NK-92 treated with Interleukin-12 subunit alpha and Interleukin-12 subunit beta, amount 100 ng/mL, for 24 hours (cell line): ENCODE measurements around the gene PKMYT1.
"Not testable (repeated sequence)": the region's sequence is repeated elsewhere in the genome, so short reads cannot be mapped to it uniquely, and the experiment has no call there.

Experiments
- DNase-seq: peaks from one replicate; lab custom pipeline; 2025; lab: John Stamatoyannopoulos, UW

Gene PKMYT1

DNA sequence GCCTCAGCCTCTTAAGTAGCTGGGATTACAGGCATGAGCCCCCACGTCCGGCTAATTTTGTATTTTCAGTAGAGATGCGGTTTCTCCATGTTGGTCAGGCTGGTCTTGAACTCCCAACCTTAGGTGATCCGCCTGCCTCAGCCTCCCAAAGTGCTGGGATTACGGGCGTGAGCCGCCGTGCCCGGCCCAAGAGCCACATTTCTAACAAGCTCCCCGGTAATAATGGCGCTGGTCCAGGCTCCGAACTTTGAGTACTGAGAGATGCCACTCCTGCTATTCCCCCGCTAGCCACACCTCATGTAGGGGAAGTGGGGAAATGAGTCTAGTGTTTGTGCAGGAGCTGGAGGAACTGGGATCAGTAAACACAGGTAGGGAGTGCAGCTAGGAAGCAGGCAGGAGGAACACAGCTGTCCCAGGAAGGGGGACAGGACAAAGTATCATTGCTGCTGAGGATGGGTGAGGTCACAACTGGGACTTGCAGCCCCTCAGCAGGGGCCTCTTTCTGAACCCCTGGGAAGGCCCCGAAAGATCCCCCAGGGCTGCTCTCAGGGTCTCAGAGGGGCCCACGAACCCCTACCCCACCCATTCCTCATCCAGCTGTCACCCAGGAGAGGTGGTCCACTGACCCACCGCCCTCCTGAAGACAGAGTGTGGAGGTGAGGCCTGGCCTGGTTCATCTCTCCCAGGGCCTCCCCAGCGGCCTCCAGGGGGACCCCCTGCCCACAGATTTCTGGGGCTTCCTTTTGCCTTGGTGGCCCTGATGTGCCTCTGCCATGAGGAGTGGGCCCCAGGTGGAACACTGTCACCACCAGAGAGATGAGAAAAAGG lies 19.8 kb downstream of the PKMYT1 start:
- no peak for DNase-seq

DNA sequence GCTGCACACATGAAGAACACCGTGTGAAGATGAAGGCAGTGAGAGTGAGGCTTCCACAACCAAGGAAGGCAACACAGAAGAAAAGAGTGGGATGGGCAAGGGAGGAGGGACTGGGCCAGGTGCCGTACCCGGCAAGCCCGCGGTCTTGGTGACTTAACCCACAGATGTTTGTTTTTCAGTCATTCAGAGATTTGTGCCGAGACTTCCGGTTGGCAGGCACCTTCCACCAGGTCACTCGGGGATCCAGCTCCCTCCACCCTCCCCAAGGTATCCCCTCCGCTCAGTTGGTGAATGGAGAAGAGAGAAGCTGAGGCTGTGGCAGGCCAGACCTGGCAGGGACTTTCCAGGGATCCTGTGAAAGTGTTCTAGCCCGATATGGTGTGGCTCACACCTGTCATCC lies 21.0 kb downstream of the PKMYT1 start:
- DNase-seq = no peak

DNA sequence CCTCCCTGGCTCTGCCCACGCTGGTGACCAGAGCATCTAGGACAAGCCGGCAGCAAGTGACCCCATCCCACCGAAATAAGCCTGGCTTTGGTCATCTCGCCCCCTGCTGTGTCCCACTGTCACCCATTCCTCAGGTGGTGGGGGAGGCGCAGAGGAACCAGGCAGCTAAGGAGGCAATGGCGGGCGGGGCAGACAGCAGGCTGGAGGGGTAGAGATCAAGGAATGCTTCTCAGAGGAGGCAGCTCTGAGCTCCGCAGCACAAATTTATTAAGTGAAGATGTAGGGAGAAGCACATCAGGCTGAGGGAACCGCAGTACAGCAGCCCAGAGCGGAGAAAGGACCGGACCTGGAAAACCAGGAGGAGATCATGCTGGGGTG lies 23.7 kb downstream of the PKMYT1 start:
- no peak for DNase-seq

DNA sequence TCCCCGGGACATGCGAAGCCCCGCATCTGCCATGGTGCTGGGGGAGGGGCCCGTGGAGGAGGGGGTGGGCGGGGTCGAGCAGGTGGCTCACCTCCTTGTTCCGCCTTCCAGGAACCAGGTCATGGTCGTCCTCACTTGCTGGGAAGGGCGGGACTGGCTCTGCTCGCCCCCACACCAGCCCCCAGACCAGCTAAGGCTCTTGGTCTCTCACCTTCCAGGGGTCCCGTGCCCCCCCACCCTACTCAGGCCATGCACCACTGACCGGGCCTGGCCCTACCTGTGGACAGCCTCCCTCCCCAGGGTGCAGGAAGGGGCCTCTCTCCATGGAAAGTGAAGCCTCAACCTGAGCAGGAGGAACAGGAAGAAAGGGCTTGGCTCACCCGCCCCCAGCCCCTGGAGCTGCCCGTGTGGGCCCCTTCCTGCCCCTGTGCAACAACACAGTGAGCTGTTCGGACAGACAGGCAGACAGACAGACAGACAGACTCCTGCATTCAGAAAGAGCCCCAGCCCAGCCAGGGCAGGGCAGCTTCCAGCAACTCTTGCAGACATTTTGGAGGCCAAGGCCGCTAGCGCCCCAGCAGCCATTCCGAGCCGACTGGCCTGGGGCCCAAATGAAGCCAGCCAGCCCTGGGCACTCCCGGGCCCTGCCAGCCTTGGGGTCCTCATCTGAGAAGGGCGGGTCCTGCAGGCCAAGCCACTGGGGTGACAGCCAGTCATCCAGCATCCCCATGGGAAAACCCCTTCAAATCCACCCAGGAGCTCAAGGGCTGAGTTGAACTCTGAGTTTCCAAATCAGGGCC lies 24.3 kb downstream of the PKMYT1 start:
- no peak for DNase-seq

DNA sequence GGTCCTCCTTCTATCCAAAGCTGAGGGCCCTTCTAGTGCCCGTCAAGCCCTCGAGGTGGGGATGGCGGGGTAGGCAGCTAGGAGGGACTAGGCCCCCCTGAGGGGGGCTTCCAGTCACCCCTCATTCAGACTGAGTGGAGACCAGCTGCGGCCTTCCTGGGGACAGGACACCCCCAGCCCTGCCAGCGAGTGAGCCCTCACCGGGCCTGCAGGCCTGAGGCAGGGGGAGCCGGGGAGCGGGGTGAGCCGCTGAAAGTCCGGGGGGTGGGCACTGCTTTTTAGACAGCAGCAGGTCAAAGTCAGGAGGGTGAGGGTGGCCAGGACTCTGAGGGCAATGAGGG lies 24.8 kb downstream of the PKMYT1 start:
- DNase-seq = no peak

DNA sequence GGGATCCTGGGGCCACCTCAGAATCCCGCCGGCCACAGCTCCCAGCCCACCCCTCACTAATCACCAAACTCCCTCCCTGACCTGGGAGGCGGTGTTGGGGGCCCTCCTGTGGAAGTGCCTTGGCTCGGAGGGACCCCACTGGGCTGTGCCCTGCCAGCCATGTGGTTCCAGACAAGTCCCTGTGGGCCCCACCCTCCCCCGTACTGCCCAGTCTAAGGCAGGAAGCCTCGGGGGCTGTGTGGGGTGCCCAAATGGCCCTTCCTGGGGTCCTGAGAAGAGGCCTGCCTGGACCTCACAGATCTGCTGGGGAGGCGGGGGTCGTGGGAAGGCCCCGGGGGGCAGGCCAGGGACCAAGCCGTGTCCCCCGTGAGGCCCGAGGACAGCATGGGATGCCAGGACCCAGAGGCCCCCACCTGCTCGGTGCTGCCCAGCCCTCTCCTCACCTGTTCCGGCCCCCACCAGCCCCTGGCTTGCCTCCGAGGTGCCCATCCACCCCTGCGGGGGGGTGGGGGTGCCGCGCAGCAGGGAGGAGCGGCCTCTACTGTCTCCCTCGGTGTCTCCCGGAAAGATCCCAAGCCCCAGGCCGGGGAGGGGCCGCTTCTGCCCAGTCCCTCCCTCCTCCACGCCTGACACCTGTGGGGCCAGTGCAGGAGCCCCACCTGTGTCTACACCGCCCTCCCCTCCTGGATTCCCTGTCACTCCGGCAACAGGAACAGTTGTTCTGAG lies 25.4 kb downstream of the PKMYT1 start:
- DNase-seq = no peak

DNA sequence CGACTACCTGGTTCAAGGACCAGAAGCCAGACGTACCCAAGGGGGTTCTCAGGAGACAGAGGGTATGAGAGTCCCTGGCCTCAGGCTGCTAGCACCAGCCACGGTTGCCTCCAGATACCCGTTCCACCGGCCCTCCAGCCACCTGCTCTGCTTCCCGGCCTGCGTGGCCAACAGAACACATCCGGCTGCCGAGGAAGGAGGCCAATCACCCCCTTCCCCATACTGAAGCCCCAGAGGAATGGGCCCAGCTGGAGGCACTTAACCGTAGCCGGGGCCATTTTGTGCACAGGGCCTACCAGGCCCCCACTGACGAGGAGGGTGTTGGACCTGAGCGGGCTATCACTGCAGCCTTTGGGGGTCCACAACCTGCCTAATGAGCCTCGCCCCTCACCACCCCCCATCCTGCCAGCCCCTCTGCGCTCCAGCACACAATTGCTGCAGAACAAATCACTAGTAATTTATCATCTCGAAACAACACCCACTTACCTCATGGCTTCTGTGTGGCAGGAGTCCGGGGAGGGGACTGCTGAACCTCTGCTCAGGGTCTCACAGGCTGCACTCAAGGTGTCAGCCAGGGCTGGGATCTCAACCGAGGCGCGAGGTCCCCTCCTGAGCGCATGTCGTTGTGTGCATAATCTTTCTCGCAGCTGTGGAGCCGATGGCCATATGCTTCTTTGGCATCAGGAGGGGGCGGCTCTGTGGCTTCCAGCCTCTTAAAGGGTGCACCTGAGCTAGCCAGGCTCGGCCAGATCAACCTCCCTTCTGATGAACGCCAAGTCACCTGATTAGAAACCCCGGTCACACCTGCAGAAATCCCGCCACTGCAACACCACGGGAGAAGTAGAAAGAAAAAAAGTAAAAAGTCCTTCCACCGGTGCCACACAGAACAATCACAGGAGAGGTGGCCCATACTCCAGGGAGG lies 26.3 kb downstream of the PKMYT1 start:
- no peak for DNase-seq

DNA sequence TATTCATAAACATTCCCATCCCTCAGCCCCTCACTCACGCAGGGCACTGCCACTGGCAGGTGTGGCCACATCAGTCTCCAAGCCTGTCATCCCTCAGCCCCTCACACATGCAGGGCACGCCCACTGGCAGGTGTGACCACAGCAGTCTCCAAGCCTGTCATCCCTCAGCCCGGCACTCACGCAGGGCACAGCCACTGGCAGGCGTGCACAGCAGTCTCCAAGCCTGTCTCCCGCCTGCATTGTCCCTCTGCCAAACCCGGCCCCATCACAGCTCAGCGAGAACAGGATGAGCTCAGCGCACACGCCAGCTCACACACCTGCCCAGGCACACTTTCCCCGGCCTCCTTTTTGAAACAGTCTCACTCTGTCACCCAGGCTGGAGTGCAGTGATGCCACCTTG lies 27.6 kb downstream of the PKMYT1 start:
- no peak for DNase-seq

DNA sequence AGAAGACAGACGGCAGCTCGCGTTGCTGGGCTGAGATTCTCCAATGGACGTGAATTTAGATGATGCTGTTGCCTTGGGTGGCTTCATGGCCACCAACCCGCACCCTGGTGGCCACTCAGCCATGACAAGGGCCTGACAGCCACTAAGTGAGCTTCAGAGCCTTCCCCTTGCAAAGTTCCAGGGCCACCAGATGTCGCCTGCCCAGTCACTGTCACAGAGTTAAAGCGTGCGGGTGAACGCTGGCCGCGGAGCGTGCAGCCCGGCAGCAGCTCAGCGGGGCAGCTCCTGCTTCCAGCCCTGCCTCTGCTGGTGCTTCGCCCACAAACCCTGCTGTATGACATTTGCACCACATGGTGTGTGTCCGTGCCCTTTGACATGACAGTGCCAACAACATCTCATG lies 29.5 kb downstream of the PKMYT1 start:
- DNase-seq = no peak

DNA sequence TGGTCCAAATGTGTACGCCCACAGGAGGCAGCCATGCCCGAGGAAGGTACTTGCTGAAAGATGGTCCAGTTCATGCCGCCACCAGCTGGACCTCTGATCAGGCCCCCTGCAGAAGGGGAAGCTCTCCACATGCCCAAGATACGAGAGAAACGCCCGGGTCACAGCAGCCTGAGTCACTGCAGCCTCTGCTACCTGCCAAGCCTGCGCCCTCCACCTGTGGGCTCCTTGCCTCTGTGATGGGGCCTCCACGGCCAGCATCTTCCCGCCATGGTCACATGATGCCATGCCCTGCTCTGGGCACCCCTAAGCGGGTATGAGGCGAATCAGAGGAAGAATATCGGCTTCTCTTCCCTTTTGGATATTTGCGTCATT lies 29.9 kb downstream of the PKMYT1 start:
- DNase-seq = no peak

DNA sequence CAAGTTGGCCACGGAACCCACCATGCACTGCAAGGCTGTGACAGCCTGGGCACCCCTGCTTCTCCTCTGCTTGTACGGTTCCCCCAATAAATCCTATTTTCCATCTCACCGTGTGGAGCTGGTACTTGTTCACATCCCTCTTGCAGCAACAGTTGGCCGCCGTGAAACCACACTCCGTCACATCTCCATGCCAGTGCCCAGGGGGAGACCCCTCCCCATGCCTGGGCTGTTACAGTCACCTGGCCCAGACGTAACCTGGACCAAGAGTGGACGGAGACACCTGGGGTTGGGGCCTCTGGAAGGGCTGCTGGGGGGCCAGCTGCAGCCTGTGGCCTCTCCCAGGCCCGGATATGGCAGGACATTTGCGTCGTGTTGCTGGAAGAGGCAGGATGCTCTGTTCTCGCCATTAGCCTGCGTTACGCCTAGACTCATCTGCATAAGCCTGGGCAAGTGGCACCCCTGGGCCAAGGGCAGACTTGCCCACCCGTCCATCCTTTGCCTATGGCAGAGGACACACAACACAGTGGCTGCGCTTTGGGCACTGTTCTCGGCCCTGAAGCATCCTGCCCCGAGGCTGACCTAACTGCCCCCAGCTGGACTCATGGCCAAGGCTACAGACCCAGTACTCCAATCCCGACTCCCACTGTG lies 30.4 kb downstream of the PKMYT1 start:
- no peak for DNase-seq

DNA sequence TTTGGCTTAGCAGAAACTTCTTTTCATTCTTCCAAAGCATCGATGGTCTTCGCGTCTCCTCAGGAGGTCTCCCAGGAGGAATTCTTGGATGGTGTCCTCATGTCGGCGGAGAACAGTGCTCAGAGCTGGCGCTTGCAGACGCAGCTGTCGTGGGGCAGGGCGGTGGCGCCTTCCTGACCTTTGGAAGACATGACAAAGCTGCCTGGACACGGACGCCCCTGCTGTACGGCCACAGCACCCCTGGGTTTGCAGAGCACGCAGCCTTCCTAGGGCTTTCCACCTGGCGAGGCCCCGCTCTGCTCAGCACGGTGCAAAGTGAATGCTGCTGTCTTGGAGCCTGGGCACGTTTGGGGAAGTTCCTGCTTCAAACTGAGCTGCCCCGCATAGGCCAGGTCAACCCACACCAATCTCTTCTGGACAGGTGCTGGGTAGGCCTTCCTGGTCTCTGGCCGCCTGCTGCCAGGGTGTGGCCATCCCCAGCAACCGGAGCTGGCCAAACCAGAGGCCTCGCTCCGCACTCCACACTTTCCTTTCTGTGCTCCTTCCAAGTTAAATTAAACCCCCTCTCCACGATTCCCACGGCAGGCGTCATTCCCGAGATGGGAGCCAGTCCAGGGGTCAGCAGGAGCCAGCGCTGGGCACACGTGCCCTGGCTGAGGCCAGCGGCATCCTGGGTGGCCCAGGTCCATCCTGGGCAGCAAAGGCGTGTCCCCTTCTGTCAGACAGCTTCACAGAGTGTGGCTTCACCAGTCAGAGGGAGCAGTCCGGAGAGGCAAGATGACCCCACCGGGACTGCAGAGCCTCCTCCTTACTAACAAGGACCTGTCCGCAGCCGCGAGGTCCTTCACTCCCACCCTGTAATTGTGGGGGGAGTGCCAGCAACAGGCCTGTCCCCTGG lies 31.2 kb downstream of the PKMYT1 start:
- DNase-seq = no peak

DNA sequence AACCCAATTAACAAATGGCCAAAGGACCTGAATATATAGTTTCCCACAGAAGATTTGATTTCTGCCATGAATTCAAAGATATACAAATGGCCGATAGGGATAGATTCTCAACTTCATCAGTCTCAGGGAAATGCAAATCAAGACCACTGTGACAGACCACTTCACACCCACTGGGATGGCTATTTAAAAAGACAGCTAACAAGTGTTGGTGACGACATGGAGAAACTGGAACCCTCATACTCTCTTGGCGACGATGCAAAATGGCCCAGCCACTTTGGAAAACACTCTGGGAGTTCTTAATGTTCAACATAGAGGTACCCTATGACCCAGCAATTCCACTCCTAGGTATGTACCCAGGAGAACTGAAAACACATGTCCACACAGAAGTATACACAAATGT lies 33.6 kb downstream of the PKMYT1 start:
- no peak for DNase-seq

DNA sequence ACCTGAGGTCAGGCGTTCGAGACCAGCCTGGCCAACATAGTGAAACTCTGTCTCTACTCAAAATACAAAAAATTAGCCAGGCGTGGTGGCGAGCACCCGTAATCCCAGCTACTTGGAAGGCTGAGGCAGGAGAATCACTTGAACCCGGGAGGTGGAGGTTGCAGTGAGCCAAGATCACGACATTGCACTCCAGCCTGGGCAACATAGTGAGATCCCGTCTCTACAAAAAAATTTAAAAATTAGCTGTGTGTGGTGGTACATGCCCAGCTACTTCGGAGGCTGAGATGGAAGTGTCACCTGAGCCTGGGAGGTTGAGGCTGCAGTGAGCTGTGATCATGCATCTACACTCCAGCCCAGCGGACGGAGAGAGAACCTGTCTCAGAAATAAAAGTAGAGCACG lies 36.5 kb downstream of the PKMYT1 start:
- DNase-seq = not testable (repeated sequence)

DNA sequence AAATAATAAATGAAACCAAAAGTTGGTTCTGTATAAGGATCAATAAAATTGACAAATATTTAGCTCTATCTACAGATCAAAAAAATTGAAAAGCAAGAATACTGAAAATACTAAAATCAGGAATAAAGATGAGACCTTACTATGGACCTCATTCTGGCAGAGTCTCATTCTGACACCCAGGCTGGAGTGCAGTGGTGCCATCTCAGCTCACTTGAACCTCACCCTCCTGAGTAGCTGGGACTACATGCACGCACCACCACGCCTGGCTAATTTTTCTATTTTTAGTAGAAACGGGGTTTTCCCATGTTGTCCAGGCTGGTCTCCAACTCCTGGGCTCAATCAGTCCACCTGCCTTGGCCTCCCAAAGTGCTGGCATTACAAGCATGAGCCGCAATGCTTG lies 38.2 kb downstream of the PKMYT1 start:
- no peak for DNase-seq

DNA sequence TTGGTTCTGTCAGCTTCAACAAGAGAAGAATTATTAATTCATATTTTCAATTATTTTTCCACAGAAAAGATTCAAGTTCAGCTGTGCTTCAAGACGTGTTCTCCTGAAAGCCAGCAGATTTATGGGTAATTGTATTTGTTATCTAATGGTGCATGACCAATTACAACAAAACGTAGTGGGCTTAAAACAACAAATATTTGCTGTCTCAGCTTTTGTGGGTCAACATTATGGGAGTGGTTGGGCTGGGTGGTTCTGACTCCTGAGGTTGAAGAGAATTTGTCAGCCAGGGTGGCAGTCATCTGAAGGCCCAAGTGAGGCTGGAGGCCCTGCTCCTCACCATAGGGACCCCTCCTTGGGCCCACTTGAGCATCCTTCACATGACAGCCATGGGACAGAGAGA lies 40.3 kb downstream of the PKMYT1 start:
- DNase-seq = no peak

DNA sequence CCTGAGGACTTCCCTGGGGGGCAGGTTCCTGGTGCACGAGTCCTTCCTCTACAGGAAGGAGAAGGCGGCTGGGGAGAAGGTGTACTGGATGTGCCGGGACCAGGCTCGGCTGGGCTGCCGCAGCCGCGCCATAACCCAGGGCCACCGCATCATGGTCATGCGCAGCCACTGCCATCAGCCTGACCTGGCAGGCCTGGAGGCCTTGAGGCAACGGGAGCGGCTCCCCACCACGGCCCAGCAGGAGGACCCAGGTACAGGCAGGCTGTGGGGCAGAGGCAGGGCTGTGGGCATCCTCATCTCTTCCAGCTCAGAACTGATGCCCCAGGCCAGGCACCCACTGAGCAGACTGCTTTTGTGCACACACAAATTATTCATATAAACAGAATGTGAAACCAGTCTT lies 42.0 kb downstream of the PKMYT1 start:
- no peak for DNase-seq

DNA sequence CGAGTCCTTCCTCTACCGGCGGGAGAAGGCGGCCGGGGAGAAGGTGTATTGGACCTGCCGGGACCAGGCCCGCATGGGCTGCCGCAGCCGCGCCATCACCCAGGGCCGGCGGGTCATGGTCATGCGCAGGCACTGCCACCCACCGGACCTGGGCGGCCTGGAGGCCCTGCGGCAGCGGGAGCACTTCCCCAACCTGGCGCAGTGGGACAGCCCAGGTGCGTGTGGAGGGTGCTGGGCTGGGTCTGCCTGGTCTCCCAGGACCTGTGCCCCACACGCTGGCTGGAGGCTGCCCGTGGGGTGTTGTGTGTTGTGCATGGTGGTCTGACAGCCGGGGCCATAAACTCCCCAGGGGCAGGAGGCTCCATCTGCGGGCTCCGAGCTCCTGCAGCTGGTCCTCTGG lies 43.1 kb downstream of the PKMYT1 start:
- no peak for DNase-seq

DNA sequence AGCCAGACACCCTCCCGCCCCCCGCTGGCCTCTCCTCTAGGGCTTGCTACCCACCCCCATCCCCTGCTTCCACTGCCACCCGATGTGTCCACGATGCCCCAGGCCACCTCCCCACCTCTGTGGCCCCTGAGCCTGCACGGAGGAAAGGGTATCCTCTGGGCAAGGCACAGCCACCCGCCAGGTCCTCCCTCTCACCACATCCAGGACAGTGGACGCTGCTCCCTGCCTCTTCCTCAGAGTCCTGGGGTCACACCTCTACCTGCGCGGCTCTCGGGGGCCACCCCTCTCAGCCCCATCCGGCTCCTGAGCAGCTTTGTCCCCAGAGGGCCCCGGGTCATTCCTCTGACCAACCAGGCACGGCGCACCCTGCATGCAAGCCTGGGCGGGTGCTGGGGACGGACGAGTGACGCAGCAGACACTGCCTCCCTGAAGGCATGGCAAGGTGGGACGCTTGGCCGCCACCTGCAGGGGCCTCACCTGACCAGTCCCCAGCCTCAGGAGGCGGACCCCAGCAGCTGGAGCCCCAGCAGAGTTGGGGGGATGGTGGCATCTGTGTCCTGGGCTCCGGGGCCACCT lies 43.7 kb downstream of the PKMYT1 start:
- DNase-seq = no peak

DNA sequence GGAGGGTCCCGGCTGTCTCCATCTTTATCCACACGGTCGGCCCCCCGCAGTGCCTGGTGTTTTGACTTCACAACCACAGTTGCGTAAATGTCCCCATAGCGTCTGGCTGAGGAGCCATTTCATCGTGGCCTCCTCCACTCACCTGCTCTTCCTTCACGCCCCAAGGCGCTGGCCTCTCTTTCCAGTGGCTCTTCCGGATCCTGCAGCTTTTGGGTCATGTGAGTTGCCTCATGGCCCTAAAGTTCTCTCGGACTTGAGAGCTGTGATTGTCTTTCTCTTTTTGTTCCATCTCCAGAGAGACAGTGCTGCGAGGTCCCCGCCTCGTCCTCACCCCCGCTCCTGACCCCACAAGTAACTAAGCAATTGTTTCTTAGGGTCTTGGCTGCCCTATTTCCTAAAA lies 45.8 kb downstream of the PKMYT1 start:
- no peak for DNase-seq
